Stimulated activated CD8-positive, alpha-beta memory T cell treated with anti-CD3 and anti-CD28 coated beads, Interleukin-4, amount 100 ng/mL, for 1 hour (primary cell): Measurements from ENCODE around the gene LRP1-AS.
"Not testable (repeated sequence)": the region's sequence is repeated elsewhere in the genome, so short reads cannot be mapped to it uniquely, and the experiment has no call there.

Experiments used
- DNase-seq, 2 donors: peaks; one replicate each; pipeline ENCODE4 v3.0.0-alpha.2; 2020; ENCODE audit warnings: low read depth in 2 of 2, low spot score in 1 of 2

The LRP1-AS gene

GRCh38 chr12:57123813-57124212, 23.6 kb downstream of the LRP1-AS start:
- DNase-seq = no peak

GRCh38 chr12:57120718-57121117, 26.7 kb downstream of the LRP1-AS start:
- not testable (repeated sequence) for DNase-seq

- no peak for DNase-seq
These were observed 27.9 kb downstream of the LRP1-AS start for GRCh38 chr12:57119294-57120085.

GRCh38 chr12:57118711-57119271, 28.6 kb downstream of the LRP1-AS start:
- no peak for DNase-seq

GRCh38 chr12:57116580-57117281, 30.7 kb downstream of the LRP1-AS start:
- no peak for DNase-seq

GRCh38 chr12:57112492-57113294, 34.7 kb downstream of the LRP1-AS start:
- peak in 1 of 2 donors; percentile 84 for DNase-seq

GRCh38 chr12:57111031-57111734, 36.2 kb downstream of the LRP1-AS start, which contains the start of gene STAT6:
Gene STAT6 (minus strand): TSS chr12:57111362. CDS start chr12:57108278, 3,084 bp downstream.
- DNase-seq = peak in 1 of 2 donors; percentile 74

- DNase-seq = no peak
These were observed 37.1 kb downstream of the LRP1-AS start for GRCh38 chr12:57110104-57111030.

- DNase-seq = no peak
These were observed 38.0 kb downstream of the LRP1-AS start for GRCh38 chr12:57109207-57110103.

- no peak for DNase-seq
These were observed 39.8 kb downstream of the LRP1-AS start for GRCh38 chr12:57107456-57108155.

GRCh38 chr12:57106021-57106708, 41.3 kb downstream of the LRP1-AS start:
- DNase-seq = no peak

GRCh38 chr12:57105011-57105753, 42.2 kb downstream of the LRP1-AS start:
- no peak for DNase-seq

GRCh38 chr12:57104292-57104910, 43.0 kb downstream of the LRP1-AS start:
- no peak for DNase-seq

GRCh38 chr12:57103856-57104255, 43.6 kb downstream of the LRP1-AS start:
- DNase-seq = no peak

- DNase-seq = no peak
These were observed 45.3 kb downstream of the LRP1-AS start for GRCh38 chr12:57101892-57102695.
